ENCODE data around the gene DOHH.

- no peak for TF ChIP-seq CTCF (IDR thresholded peaks at IDR 0.05; ENCODE audit: low read length)
- TF ChIP-seq EZH2phosphoT487 (IDR thresholded peaks at IDR 0.05; ENCODE audit: low read length), result no peak
These were observed 31.8 kb upstream of the DOHH start for GRCh38 chr19:3532154-3532786.

Measured in MM.1S (cell line).